ENCODE data around the gene CDK15.
A peak's percentile ranks its signal among the peaks of the same experiment; 100 is the strongest.
"Not testable (repeated sequence)": the region's sequence is repeated elsewhere in the genome, so short reads cannot be mapped to it uniquely, and the experiment has no call there.

Gene CDK15

DNA sequence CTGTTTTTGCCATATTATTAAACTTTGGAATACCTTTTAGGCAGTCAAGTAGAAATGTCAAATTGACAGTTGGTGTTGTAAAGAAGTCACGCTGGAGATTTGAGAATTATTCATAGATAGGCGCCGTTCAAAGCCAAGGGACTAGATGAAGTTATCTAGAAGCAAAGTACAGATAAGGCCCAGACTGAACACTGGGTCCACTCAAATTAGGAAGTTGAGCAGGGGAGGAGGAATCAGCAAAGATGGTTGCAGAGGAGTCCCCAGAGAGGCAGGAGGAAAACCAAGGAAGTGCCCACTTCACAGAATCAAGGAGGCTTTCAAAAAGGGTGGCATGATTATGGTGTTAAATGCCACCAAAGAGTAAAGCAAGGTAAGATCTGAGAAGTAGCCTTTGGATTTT, 16.0 kb upstream of the CDK15 start:
- DNase-seq (ENCODE audit: low spot score), result no peak

DNA sequence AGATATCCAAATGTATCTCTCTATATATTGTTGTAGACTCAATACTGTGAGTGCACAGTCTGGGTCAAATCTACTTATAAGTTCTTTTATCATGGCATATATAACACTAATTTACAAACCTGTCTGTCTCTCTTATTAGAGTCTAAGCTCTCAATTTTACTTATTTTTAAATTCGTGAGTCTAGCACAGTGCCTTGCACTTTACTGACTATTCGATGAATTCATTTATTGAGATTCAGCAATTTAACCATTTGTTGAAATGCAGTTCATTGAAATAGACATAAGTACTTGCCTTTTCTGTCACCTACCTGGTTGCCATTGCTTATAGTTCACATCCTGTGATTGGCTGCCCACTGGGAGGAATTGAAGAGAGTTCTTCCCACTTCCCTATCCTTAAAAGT, 15.3 kb upstream of the CDK15 start:
- DNase-seq (ENCODE audit: low spot score), result no peak

DNA sequence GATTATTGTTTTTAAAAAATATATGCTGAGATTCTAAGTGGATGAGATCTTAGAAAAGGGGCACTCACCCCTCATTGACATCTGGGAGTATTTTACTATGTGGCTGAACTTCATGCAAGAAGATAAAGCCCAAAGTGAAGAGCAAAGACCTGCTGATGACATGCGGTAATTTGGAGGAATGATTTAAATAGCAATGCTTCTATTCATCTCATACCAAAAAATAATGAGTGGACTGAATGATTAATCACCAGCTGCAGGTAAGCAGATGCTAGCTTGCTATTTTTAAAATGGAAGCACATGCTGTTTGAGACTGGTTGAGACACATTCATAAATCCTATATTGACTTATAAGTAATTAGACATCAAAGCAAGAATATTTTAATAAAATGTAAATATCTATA, 12.7 kb upstream of the CDK15 start:
- DNase-seq (ENCODE audit: low spot score), result no peak

- no peak for DNase-seq (ENCODE audit: low spot score)
Observed at GRCh38 chr2:201794294-201794693, 12.0 kb upstream of the CDK15 start.

GRCh38 chr2:201795607-201796477, 10.5 kb upstream of the CDK15 start:
- DNase-seq (ENCODE audit: low spot score), result peak; percentile 28

DNA sequence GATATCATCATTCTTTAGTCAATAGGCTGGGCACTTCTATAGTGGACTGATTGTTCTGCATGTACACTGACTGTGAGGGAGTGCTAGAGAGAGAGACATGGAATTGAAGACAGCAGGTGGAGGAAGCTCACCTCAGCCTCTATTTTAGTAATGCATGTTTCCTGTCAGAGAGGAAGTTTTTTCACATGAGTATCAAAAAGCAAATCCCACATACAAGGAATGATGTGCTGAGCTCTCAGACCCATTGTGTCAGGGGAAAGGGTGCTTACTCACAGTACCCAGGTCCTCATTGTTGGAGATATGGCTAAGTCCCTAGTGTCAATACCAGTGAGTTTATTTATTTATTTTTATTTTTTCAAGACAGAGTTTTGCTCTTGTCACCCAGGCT, 9.9 kb upstream of the CDK15 start:
- DNase-seq (ENCODE audit: low spot score), result no peak

DNA sequence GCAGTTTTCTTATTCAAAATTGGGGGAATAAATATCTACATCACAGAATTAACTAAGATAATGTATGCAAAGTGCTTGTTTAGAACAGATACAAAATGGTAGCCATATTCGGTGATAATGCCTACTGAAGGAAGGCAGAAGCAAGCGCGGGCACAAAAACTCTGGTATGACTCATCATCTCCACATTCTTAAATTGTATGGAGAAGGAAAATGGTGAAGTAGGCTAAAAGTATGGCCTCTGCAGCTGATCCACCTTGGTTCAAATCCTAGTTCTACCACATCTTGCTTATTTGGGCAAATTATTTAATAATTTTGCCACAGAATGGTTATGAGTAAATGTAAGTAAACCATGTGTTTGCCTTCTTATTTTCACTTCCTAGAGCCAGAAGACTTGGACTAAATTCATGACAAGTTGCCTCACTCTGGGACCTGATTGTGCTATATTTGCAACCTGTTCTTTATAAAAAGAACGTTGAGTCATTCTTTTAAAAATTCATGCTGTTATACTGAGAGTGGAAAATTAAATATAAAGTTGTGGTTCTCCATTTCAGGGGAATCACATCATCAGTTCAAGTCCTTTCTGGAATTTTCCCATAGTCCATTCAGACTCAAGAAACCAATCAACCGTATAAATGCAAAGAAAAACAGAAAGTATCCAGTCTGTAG, 9.0 kb upstream of the CDK15 start:
- no peak for DNase-seq (ENCODE audit: low spot score)

DNA sequence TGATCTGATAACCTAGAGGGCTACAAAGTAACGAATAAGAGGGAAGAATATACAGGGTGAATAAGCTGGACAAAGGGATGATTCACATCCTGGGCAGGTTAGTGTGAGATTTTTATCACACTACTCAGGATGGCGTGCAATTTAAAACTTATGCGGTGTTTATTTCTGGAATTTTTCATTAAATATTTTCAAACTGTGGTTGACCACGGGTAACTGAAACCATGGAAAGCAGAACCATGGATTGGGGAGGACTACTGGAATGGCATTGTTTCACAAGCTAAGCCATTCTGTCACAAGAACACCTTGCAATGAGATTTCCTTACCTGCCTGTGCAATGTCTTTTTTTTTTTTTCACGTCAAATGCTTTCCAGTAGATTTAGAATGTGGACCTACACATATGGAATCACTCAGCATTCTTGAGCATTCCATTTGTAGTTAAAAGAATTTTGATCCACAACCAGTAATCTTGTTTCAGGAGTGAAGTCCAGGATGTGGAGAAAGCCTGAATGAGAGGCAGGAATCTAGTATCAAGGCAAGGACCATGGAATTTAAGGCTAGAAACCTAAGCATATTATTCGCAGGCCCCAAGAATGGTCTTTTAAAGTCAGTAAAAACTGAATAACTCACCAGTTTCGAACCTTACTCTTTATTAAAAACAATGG, 8.0 kb upstream of the CDK15 start:
- DNase-seq (ENCODE audit: low spot score), result no peak

DNA sequence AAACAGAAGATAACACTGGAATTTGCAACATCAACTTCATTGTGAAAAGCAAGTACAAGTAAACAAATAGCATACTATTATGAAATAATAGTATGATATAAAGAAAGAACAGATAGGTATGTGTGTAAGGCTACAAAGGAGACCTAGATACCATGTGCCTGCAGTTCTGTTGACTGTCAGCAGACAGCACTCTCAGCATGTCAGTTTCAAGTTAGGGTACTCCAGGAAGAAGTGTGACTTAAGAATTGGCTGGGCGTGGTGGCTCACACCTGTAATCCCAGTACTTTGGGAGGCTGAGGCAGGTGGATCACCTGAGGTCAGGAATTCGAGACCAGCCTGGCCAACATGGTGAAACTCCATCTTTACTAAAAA, 7.4 kb upstream of the CDK15 start:
- not testable (repeated sequence) for DNase-seq (ENCODE audit: low spot score)

- DNase-seq (ENCODE audit: low spot score), result no peak
Observed at GRCh38 chr2:201807452-201807999, 1.2 kb downstream of the CDK15 start.

DNA sequence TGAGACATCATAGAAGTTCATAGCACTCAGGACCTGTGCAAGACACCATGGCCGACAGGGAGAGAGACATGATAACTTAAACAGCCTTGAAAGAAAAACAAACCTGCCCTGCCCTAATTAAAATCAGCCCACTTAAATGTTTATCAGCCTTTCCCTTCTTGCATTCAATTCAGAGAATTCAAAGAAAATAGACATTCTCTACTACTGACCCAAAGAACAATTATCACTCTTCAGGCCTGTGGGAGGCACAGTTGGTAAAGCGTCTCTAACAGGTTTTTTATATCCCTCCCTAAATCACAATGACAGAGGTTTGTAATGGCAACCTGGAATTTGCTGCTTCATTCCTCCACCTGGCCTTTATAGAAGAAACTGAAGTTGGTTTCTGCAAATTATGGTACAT, 1.7 kb downstream of the CDK15 start:
- DNase-seq (ENCODE audit: low spot score), result no peak

GRCh38 chr2:201809633-201810032, 3.3 kb downstream of the CDK15 start:
- DNase-seq (ENCODE audit: low spot score), result no peak

DNA sequence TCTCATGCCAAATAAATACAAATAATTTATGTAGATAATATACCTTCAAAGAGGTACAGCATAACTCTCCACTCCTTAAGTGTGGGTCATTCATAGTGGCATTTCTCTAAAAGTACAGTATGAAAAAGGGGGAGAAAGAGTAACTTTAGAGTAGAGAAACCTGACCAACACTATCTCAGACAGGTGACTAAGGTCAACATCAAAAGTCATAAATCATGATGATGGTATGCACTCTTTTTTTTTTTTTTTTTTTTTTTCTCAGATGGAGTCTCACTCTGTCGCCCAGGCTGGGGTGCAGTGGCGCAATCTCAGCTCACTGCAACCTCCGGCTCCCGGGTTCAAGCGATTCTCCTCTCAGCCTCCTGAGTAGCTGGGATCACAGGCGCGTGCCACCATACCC, 4.3 kb downstream of the CDK15 start:
- not testable (repeated sequence) for DNase-seq (ENCODE audit: low spot score)

- no peak for DNase-seq (ENCODE audit: low spot score)
Observed at GRCh38 chr2:201813996-201814760, 7.8 kb downstream of the CDK15 start.

- DNase-seq (ENCODE audit: low spot score), result no peak
Observed at GRCh38 chr2:201816657-201817575, 10.6 kb downstream of the CDK15 start.

DNA sequence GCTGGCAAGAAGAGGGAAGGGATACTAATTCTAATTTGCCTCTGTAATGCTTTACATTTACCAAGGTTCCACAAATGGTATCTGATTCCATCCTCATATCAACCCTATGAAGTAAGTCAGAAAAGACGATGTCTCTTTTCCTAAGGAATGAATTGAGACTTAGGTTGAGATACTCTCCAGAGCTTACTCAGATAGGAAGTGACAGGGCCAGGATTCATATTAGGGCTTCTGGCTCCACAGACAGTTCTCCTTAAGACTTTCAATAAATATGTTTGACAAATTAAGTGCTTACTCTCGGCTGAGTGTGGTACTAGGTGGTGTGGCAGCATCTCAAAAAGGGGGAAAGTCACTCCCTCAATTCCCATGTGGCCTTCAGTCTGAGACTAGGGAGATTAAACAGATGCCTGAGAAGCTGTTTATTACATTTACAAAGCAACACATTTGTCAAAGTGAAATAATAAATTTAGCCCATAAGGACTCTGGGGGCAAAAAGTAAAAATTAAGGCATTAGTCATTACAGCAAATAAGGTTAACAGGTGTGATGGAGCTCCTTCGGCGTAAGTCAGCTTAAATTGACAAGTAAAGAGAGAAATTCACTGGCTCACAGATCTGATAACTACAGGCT, 14.2 kb downstream of the CDK15 start:
- no peak for DNase-seq (ENCODE audit: low spot score)

GRCh38 chr2:201821080-201821479, 14.7 kb downstream of the CDK15 start:
- no peak for DNase-seq (ENCODE audit: low spot score)

- DNase-seq (ENCODE audit: low spot score), result no peak
Observed at GRCh38 chr2:201824212-201824611, 17.9 kb downstream of the CDK15 start.

GRCh38 chr2:201827621-201828020, 21.3 kb downstream of the CDK15 start:
- DNase-seq (ENCODE audit: low spot score), result no peak

DNA sequence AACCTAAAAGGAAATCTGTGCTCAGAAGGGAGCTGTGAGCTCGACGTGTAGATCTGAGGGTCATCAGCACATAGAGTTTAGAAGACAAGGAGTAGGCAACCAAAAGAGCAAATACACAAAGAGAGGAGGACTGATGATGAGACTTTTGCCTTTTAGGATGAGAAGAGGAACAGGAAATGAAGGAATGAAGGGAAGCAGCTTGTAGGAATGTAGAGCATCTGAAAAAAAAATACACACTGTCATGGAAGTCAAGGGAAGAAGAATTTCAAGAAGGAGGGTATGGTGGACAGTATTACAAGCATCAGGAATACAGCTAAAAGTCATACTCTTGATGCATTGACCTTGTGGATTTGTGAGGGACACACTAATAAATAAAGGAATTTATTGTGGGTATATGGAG, 21.9 kb downstream of the CDK15 start:
- no peak for DNase-seq (ENCODE audit: low spot score)

GRCh38 chr2:201830666-201831065, 24.3 kb downstream of the CDK15 start:
- no peak for DNase-seq (ENCODE audit: low spot score)
